ENCODE measurements around the gene SLC29A3. TPM values are rescaled to one million over a fixed set of nuclear protein-coding genes. Genes with fewer than 3 reads are reported as not detected.

SLC29A3 gene
- polyA plus RNA-seq, 4 donors: 0.45 to 16.9 (median 2.7) TPM

GRCh38 chr10:71360735-71361134 is 41.7 kb downstream of the SLC29A3 start:
- no peak for FAIRE-seq

DNA sequence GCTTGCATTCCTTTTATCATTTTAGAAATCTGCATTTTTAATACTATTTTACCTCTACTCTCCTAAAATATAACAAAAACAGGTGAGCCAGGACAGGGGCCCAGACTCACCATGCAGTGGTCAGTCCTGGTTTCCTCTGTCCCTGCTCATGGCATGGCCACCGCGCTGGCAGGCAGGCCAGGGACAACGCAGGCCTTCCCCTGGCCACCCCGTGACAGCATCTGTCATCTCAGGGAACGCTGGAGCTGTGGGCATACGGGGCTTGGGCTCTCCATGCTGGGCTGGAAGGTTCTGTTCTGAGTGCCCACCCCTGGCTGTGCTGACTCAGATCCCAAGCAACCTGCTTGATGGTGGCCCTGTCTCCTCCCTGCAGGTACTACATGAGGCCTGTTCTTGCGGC is 42.5 kb downstream of the SLC29A3 start:
- FAIRE-seq: no peak
- 97 to 98% (median 98%) methylated on average over 7 of the region's 7 CpGs for WGBS, 3 donors

More at GRCh38 chr10:71360735-71361134, 41.7 kb downstream of the SLC29A3 start:
- H3K27me3 ChIP-seq (ENCODE audit: control insufficient read depth in 3 of 3, insufficient read depth in 3 of 3, low read length in 3 of 3): no peaks in the 10 kb centered on the region
- peaks cover 0 to 75% (median 0%) of the 10 kb centered on the region in 3 donors for H3K36me3 ChIP-seq (ENCODE audit: control insufficient read depth in 3 of 3, insufficient read depth in 2 of 3, low read depth in 1 of 3, low read length in 3 of 3)
- H3K9me3 ChIP-seq (ENCODE audit: control insufficient read depth in 2 of 2, insufficient read depth in 1 of 2, low read depth in 1 of 2, low read length in 1 of 2): no peaks in the 10 kb centered on the region
- DNase-seq: no peak
- no peak overlapping the region for H3K4me3 ChIP-seq (ENCODE audit: low read depth in 1 of 3, low read length in 3 of 3)
- WGBS, 3 donors: 87 to 96% (median 88%) methylated on average over 2 of the region's 2 CpGs
- H3K4me1 ChIP-seq (ENCODE audit: control insufficient read depth in 3 of 3, insufficient read depth in 2 of 3, low read depth in 1 of 3, low read length in 2 of 3): no peaks in the 10 kb centered on the region
- no peak overlapping the region for H3K27ac ChIP-seq (ENCODE audit: low read depth in 1 of 3, low read length in 2 of 3)

DNA sequence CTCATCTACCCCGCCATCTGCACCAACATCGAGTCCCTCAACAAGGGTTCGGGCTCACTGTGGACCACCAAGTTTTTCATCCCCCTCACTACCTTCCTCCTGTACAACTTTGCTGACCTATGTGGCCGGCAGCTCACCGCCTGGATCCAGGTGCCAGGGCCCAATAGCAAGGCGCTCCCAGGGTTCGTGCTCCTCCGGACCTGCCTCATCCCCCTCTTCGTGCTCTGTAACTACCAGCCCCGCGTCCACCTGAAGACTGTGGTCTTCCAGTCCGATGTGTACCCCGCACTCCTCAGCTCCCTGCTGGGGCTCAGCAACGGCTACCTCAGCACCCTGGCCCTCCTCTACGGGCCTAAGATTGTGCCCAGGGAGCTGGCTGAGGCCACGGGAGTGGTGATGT is 43.1 kb downstream of the SLC29A3 start:
- Histone ChIP-seq H3K36me3 (ENCODE audit: control insufficient read depth in 3 of 3, insufficient read depth in 2 of 3, low read depth in 1 of 3, low read length in 3 of 3) (peaks cover 0 to 61% (median 0%) of the 10 kb centered on the region in 3 donors), H3K27me3 (ENCODE audit: control insufficient read depth in 3 of 3, insufficient read depth in 3 of 3, low read length in 3 of 3) (no peaks in the 10 kb centered on the region), H3K9me3 (ENCODE audit: control insufficient read depth in 2 of 2, insufficient read depth in 1 of 2, low read depth in 1 of 2, low read length in 1 of 2) (no peaks in the 10 kb centered on the region), H3K4me3 (ENCODE audit: low read depth in 1 of 3, low read length in 3 of 3) (no peak overlapping the region), H3K27ac (ENCODE audit: low read depth in 1 of 3, low read length in 2 of 3) (no peak overlapping the region), H3K4me1 (ENCODE audit: control insufficient read depth in 3 of 3, insufficient read depth in 2 of 3, low read depth in 1 of 3, low read length in 2 of 3) (no peaks in the 10 kb centered on the region)
- DNase-seq (no peak), FAIRE-seq (no peak)
- WGBS, 3 donors: 95 to 96% (median 95%) methylated on average over 16 of the region's 16 CpGs

More for the DNA sequence above, 42.5 kb downstream of the SLC29A3 start:
- Histone ChIP-seq H3K27me3 (ENCODE audit: control insufficient read depth in 3 of 3, insufficient read depth in 3 of 3, low read length in 3 of 3) (no peaks in the 10 kb centered on the region), H3K36me3 (ENCODE audit: control insufficient read depth in 3 of 3, insufficient read depth in 2 of 3, low read depth in 1 of 3, low read length in 3 of 3) (peaks cover 0 to 67% (median 0%) of the 10 kb centered on the region in 3 donors), H3K4me3 (ENCODE audit: low read depth in 1 of 3, low read length in 3 of 3) (no peak overlapping the region), H3K9me3 (ENCODE audit: control insufficient read depth in 2 of 2, insufficient read depth in 1 of 2, low read depth in 1 of 2, low read length in 1 of 2) (no peaks in the 10 kb centered on the region), H3K27ac (ENCODE audit: low read depth in 1 of 3, low read length in 2 of 3) (no peak overlapping the region), H3K4me1 (ENCODE audit: control insufficient read depth in 3 of 3, insufficient read depth in 2 of 3, low read depth in 1 of 3, low read length in 2 of 3) (no peaks in the 10 kb centered on the region)
- DNase-seq: no peak

DNA sequence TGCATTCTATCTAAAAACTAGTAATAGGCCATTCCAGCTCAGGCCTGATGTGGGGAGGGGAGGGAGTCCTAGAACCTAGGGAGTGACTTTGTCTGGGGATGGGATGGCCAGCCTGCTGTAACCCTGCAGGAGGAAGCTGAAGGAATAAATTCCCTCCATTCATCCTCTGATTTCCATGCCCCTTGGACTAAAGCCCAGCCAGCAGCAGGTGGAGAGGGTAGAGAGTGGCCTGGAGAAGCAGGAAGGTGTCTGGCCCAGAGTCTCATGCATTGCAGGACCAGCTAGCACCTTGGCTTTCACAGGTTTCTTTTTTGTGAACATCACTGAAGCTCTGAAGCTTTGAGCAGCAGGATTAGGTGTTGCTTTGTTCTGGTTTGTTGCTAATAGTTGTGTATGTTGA is 44.9 kb downstream of the SLC29A3 start:
- H3K4me1 ChIP-seq (ENCODE audit: control insufficient read depth in 3 of 3, insufficient read depth in 2 of 3, low read depth in 1 of 3, low read length in 2 of 3): no peaks in the 10 kb centered on the region
- FAIRE-seq: no peak
- peaks cover 0 to 45% (median 0%) of the 10 kb centered on the region in 3 donors for H3K36me3 ChIP-seq (ENCODE audit: control insufficient read depth in 3 of 3, insufficient read depth in 2 of 3, low read depth in 1 of 3, low read length in 3 of 3)
- H3K27me3 ChIP-seq (ENCODE audit: control insufficient read depth in 3 of 3, insufficient read depth in 3 of 3, low read length in 3 of 3): no peaks in the 10 kb centered on the region
- H3K27ac ChIP-seq (ENCODE audit: low read depth in 1 of 3, low read length in 2 of 3): no peak overlapping the region
- no peaks in the 10 kb centered on the region for H3K9me3 ChIP-seq (ENCODE audit: control insufficient read depth in 2 of 2, insufficient read depth in 1 of 2, low read depth in 1 of 2, low read length in 1 of 2)
- no peak overlapping the region for H3K4me3 ChIP-seq (ENCODE audit: low read depth in 1 of 3, low read length in 3 of 3)
- no peak for DNase-seq

DNA sequence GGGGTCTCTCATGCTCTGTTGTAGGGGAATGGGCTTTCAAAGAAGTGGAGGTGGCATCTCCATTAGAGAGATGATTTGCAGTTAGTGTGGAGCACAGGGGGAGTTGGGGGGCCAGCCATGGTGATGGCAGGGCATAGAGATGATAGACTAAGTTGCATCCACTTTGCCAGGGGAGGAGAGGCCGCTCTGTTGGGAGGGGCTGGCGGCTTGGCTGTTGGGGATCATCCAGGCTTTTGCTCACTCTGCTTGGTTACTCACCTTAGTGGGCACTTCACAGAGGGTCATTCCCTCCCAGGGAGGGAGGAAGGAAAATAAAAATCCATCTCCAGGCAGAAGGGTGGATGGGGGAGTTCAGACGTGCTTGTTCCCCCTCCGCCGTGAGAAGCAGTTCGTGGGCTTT is 46.3 kb downstream of the SLC29A3 start:
- H3K9me3 ChIP-seq (ENCODE audit: control insufficient read depth in 2 of 2, insufficient read depth in 1 of 2, low read depth in 1 of 2, low read length in 1 of 2): no peaks in the 10 kb centered on the region
- H3K4me1 ChIP-seq (ENCODE audit: control insufficient read depth in 3 of 3, insufficient read depth in 2 of 3, low read depth in 1 of 3, low read length in 2 of 3): no peaks in the 10 kb centered on the region
- DNase-seq: no peak
- H3K27me3 ChIP-seq (ENCODE audit: control insufficient read depth in 3 of 3, insufficient read depth in 3 of 3, low read length in 3 of 3): no peaks in the 10 kb centered on the region
- H3K36me3 ChIP-seq (ENCODE audit: control insufficient read depth in 3 of 3, insufficient read depth in 2 of 3, low read depth in 1 of 3, low read length in 3 of 3): peaks cover 0 to 35% (median 0%) of the 10 kb centered on the region in 3 donors
- no peak for FAIRE-seq
- no peak overlapping the region for H3K27ac ChIP-seq (ENCODE audit: low read depth in 1 of 3, low read length in 2 of 3)
- no peak overlapping the region for H3K4me3 ChIP-seq (ENCODE audit: low read depth in 1 of 3, low read length in 3 of 3)
- 96 to 97% (median 96%) methylated on average over 6 of the region's 6 CpGs for WGBS, 3 donors

DNA sequence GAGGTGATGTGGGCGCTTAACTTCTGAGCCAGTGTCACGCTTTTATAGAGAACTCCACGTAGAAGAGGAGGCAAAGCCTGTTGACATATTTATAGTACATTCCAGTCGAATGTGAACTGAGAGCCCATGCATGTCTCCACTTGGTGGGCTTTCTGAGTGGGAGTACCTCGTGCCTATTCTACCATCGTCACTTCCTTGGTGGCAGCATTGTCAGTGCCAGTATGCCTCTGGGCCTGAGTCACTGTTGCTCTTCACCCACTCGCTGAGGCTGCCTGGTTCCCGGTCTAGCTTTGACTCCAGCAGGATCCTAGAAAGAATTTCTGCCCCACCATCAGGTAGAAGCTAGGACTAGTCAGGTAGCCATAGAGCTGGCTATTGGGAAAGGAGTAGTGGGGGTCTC is 47.6 kb downstream of the SLC29A3 start:
- 83 to 93% (median 91%) methylated on average over 8 of the region's 8 CpGs for WGBS, 3 donors
- Histone ChIP-seq H3K4me3 (ENCODE audit: low read depth in 1 of 3, low read length in 3 of 3) (no peak overlapping the region), H3K27me3 (ENCODE audit: control insufficient read depth in 3 of 3, insufficient read depth in 3 of 3, low read length in 3 of 3) (no peaks in the 10 kb centered on the region), H3K9me3 (ENCODE audit: control insufficient read depth in 2 of 2, insufficient read depth in 1 of 2, low read depth in 1 of 2, low read length in 1 of 2) (no peaks in the 10 kb centered on the region), H3K27ac (ENCODE audit: low read depth in 1 of 3, low read length in 2 of 3) (no peak overlapping the region), H3K36me3 (ENCODE audit: control insufficient read depth in 3 of 3, insufficient read depth in 2 of 3, low read depth in 1 of 3, low read length in 3 of 3) (peaks cover 0 to 30% (median 0%) of the 10 kb centered on the region in 3 donors), H3K4me1 (ENCODE audit: control insufficient read depth in 3 of 3, insufficient read depth in 2 of 3, low read depth in 1 of 3, low read length in 2 of 3) (no peaks in the 10 kb centered on the region)
- FAIRE-seq (no peak), DNase-seq (no peak)

DNA sequence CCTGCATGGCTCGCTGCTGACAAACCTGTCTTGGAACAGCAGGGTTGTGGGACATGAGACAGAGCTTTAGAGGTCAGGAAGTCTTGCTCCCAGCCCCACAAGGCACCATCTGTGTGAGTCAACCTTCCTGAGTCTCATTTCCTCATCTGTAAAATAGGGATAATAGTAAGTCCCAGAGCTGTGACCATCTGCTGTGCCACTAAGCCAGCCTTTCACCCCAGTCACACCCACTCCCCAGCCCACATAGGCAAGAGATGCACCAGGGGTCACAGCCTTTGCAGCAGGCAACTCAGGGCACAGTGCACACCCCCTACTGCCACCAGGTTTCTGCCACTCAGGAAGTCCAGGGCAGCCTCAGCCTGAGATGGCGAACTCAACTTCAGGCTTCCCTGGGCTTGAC is 48.2 kb downstream of the SLC29A3 start:
- Histone ChIP-seq H3K27ac (ENCODE audit: low read depth in 1 of 3, low read length in 2 of 3) (no peak overlapping the region), H3K27me3 (ENCODE audit: control insufficient read depth in 3 of 3, insufficient read depth in 3 of 3, low read length in 3 of 3) (no peaks in the 10 kb centered on the region), H3K4me1 (ENCODE audit: control insufficient read depth in 3 of 3, insufficient read depth in 2 of 3, low read depth in 1 of 3, low read length in 2 of 3) (no peaks in the 10 kb centered on the region), H3K9me3 (ENCODE audit: control insufficient read depth in 2 of 2, insufficient read depth in 1 of 2, low read depth in 1 of 2, low read length in 1 of 2) (no peaks in the 10 kb centered on the region), H3K4me3 (ENCODE audit: low read depth in 1 of 3, low read length in 3 of 3) (no peak overlapping the region), H3K36me3 (ENCODE audit: control insufficient read depth in 3 of 3, insufficient read depth in 2 of 3, low read depth in 1 of 3, low read length in 3 of 3) (peaks cover 0 to 24% (median 0%) of the 10 kb centered on the region in 3 donors)
- DNase-seq (no peak), FAIRE-seq (no peak)
- WGBS, 3 donors: 84 to 100% (median 94%) methylated on average over 2 of the region's 2 CpGs

GRCh38 chr10:71368176-71368575 is 49.1 kb downstream of the SLC29A3 start:
- WGBS, 3 donors: 90 to 100% (median 92%) methylated on average over 1 of the region's 1 CpG
- FAIRE-seq: no peak
- Histone ChIP-seq H3K36me3 (ENCODE audit: control insufficient read depth in 3 of 3, insufficient read depth in 2 of 3, low read depth in 1 of 3, low read length in 3 of 3) (peaks cover 0 to 15% (median 0%) of the 10 kb centered on the region in 3 donors), H3K4me1 (ENCODE audit: control insufficient read depth in 3 of 3, insufficient read depth in 2 of 3, low read depth in 1 of 3, low read length in 2 of 3) (no peaks in the 10 kb centered on the region), H3K9me3 (ENCODE audit: control insufficient read depth in 2 of 2, insufficient read depth in 1 of 2, low read depth in 1 of 2, low read length in 1 of 2) (no peaks in the 10 kb centered on the region), H3K4me3 (ENCODE audit: low read depth in 1 of 3, low read length in 3 of 3) (no peak overlapping the region), H3K27me3 (ENCODE audit: control insufficient read depth in 3 of 3, insufficient read depth in 3 of 3, low read length in 3 of 3) (no peaks in the 10 kb centered on the region), H3K27ac (ENCODE audit: low read depth in 1 of 3, low read length in 2 of 3) (no peak overlapping the region)
- DNase-seq: no peak

DNA sequence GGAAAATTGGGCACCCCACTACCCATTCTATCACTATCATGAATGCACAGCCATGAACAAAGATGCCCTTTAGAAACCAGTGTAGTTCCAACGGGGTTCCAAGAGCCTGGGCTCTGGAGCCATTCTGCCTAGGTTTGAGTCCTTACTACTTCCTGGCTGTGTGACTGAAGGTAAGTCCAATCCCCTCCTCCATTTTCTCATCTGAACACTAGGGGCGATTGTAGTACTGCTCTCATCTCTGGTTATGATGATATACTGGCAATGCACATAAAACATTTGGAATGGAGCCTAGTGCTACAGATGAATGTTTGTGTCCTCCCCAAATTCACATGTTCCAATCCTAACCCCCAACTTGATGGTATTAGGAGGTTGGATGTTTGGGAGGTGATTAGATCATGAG is 49.6 kb downstream of the SLC29A3 start:
- FAIRE-seq: no peak

More for the DNA sequence above, 49.6 kb downstream of the SLC29A3 start:
- Histone ChIP-seq H3K36me3 (ENCODE audit: control insufficient read depth in 3 of 3, insufficient read depth in 2 of 3, low read depth in 1 of 3, low read length in 3 of 3) (peaks cover 0 to 14% (median 0%) of the 10 kb centered on the region in 3 donors), H3K4me1 (ENCODE audit: control insufficient read depth in 3 of 3, insufficient read depth in 2 of 3, low read depth in 1 of 3, low read length in 2 of 3) (no peaks in the 10 kb centered on the region), H3K27ac (ENCODE audit: low read depth in 1 of 3, low read length in 2 of 3) (no peak overlapping the region), H3K4me3 (ENCODE audit: low read depth in 1 of 3, low read length in 3 of 3) (no peak overlapping the region), H3K9me3 (ENCODE audit: control insufficient read depth in 2 of 2, insufficient read depth in 1 of 2, low read depth in 1 of 2, low read length in 1 of 2) (no peaks in the 10 kb centered on the region), H3K27me3 (ENCODE audit: control insufficient read depth in 3 of 3, insufficient read depth in 3 of 3, low read length in 3 of 3) (peaks cover 0 to 3% (median 0%) of the 10 kb centered on the region in 3 donors)
- DNase-seq: no peak
- 65 to 73% (median 65%) methylated on average over 2 of the region's 2 CpGs for WGBS, 3 donors

Data from small intestine (tissue), 7 donors.